Liver (tissue), 3 donors: ENCODE data around the gene ARL11.

Experiments
- CTCF ChIP-seq: fragments of 150-350 bp; IDR thresholded peaks from 2 replicates; pipeline ENCODE4 v1.5.1; 2017; ENCODE audit warnings: improper control_type of control experiment, low read depth, low read length; ENCODE audit not compliant: missing input control
- GABPA ChIP-seq, 2 donors: IDR thresholded peaks in 1 of 2; conservative IDR thresholded peaks in 1 of 2; 2 replicates each; pipeline ENCODE4 v1.6.1; 2016; ENCODE audit warnings: antibody characterized with exemption in 2 of 2, mild to moderate bottlenecking in 1 of 2, moderate library complexity in 1 of 2
- JUND ChIP-seq, 2 donors: IDR thresholded peaks; 2 replicates each; pipeline ENCODE4 v1.6.1; 2016; ENCODE audit warnings: antibody characterized with exemption in 2 of 2
- MAX ChIP-seq: IDR thresholded peaks from 2 replicates; pipeline ENCODE4 v1.6.1; 2016; ENCODE audit warnings: antibody characterized with exemption
- NR2F2 ChIP-seq: IDR thresholded peaks from 2 replicates; pipeline ENCODE4 v1.6.1; 2016; ENCODE audit warnings: antibody characterized with exemption
- RAD21 ChIP-seq, 2 donors: IDR thresholded peaks; 2 replicates each; pipeline ENCODE4 v1.6.1; 2016; ENCODE audit warnings: antibody characterized with exemption in 2 of 2, mild to moderate bottlenecking in 2 of 2
- REST ChIP-seq: IDR thresholded peaks from 2 replicates; pipeline ENCODE4 v1.6.1; 2016; ENCODE audit warnings: antibody characterized with exemption, mild to moderate bottlenecking
- SP1 ChIP-seq: IDR thresholded peaks from 2 replicates; pipeline ENCODE4 v1.6.1; 2018; ENCODE audit warnings: antibody characterized with exemption, mild to moderate bottlenecking
- TAF1 ChIP-seq: conservative IDR thresholded peaks from 2 replicates; pipeline ENCODE4 v1.6.1; 2016; ENCODE audit warnings: antibody characterized with exemption, mild to moderate bottlenecking
- YY1 ChIP-seq: IDR thresholded peaks from 2 replicates; pipeline ENCODE4 v1.6.1; 2016; ENCODE audit warnings: antibody characterized with exemption, mild to moderate bottlenecking
- ZBTB33 ChIP-seq: IDR thresholded peaks from 2 replicates; pipeline ENCODE4 v1.6.1; 2016; ENCODE audit warnings: antibody characterized with exemption
- donor health status: healthy.
- donor health status: healthy.

- no peak for TF ChIP-seq CTCF
- TF ChIP-seq SP1 = no peak
- no peak for TF ChIP-seq RAD21 (IDR thresholded peaks at IDR 0.05)
- no peak for TF ChIP-seq GABPA (IDR thresholded peaks at IDR 0.05 in 1 of 2, conservative IDR thresholded peaks at IDR 0.05 in 1 of 2)
- TF ChIP-seq YY1 = no peak
- no peak for TF ChIP-seq TAF1
- TF ChIP-seq ZBTB33 = no peak
- TF ChIP-seq MAX = no peak
- no peak for TF ChIP-seq REST
- no peak for TF ChIP-seq JUND (IDR thresholded peaks at IDR 0.05)
- no peak for TF ChIP-seq NR2F2
Measured at GRCh38 chr13:49622174-49622946, 5.9 kb upstream of the ARL11 start.
